Activated T-cell treated with anti-CD3 and anti-CD28 coated beads, Interleukin-2, amount 50 U/mL, for 72 hours (primary cell): ENCODE measurements around the gene PRM1. TPM values are rescaled to one million over a fixed set of nuclear protein-coding genes. Genes with fewer than 3 reads are reported as not detected.
A peak's percentile ranks its signal among the peaks of the same experiment; 100 is the strongest.

Source experiments
- ATAC-seq, 2 donors: fragments of 150-1000 bp; cut with Tn5 transposase; replicated peaks in 1 of 2; 2 replicates each; pipeline ENCODE4 v1.10.0; 2021; ENCODE audit warnings: moderate library complexity in 2 of 2, mild to moderate bottlenecking in 1 of 2
- DNase-seq, 2 donors: peaks; one replicate each; pipeline ENCODE4 v3.0.0; 2021 to 2022; ENCODE audit warnings: mixed read lengths in 1 of 2
- H3K27ac Mint-ChIP-seq: one replicate; pipeline ENCODE4 v1.8.0; 2022; ENCODE audit warnings: mild to moderate bottlenecking, moderate library complexity, mixed read lengths
- H3K27me3 Mint-ChIP-seq: one replicate; pipeline ENCODE4 v1.8.0; 2022; ENCODE audit warnings: low read depth, mixed read lengths
- H3K36me3 Mint-ChIP-seq, 2 donors: one replicate each; pipeline ENCODE4 v1.8.0; 2022; ENCODE audit warnings: mixed read lengths in 2 of 2, mild to moderate bottlenecking in 1 of 2; ENCODE audit not compliant: insufficient read depth in 2 of 2
- H3K4me1 Mint-ChIP-seq: one replicate; pipeline ENCODE4 v1.8.0; 2022; ENCODE audit warnings: low read depth, mixed read lengths
- H3K4me3 Mint-ChIP-seq, 2 donors: one replicate each; pipeline ENCODE4 v1.8.0; 2022; ENCODE audit warnings: mild to moderate bottlenecking in 2 of 2, mixed read lengths in 2 of 2, moderate library complexity in 2 of 2
- H3K9me3 Mint-ChIP-seq, 2 donors: one replicate each; pipeline ENCODE4 v1.8.0; 2022; ENCODE audit warnings: mixed read lengths in 2 of 2
- total RNA-seq, 2 donors: library from RNA; stranded (reverse); gene quantifications; one replicate each; pipeline ENCODE4 v1.2.3, GENCODE V29; 2022

Gene PRM1
- total RNA-seq, 2 donors from 2014 or later = not detected

GRCh38 chr16:11265124-11265523 lies 16.0 kb downstream of the PRM1 start:
- H3K4me1 Mint-ChIP-seq = peaks cover 43% of the 10 kb centered on the region
- H3K27me3 Mint-ChIP-seq = peaks cover 4% of the 10 kb centered on the region
- ATAC-seq = no peak

GRCh38 chr16:11264155-11264832 lies 16.8 kb downstream of the PRM1 start:
- no peaks in the 10 kb centered on the region for H3K36me3 Mint-ChIP-seq
- H3K27me3 Mint-ChIP-seq = peaks cover 5% of the 10 kb centered on the region
- DNase-seq (no peak), ATAC-seq (peak; percentile 4 to 22)
- H3K27ac Mint-ChIP-seq = peak overlapping the region; percentile 34
- H3K4me3 Mint-ChIP-seq = peak overlapping the region; percentile 59 to 67
- peaks cover 51% of the 10 kb centered on the region for H3K4me1 Mint-ChIP-seq
- H3K9me3 Mint-ChIP-seq = no peaks in the 10 kb centered on the region

More at GRCh38 chr16:11265124-11265523, 16.0 kb downstream of the PRM1 start:
- no peak overlapping the region for H3K27ac Mint-ChIP-seq
- no peak overlapping the region for H3K4me3 Mint-ChIP-seq
- no peak for DNase-seq
- H3K9me3 Mint-ChIP-seq = no peaks in the 10 kb centered on the region
- no peaks in the 10 kb centered on the region for H3K36me3 Mint-ChIP-seq

GRCh38 chr16:11263737-11264136 lies 17.4 kb downstream of the PRM1 start:
- peak; percentile 89 to 90 for ATAC-seq
- peaks cover 5% of the 10 kb centered on the region for H3K27me3 Mint-ChIP-seq
- no peaks in the 10 kb centered on the region for H3K9me3 Mint-ChIP-seq
- H3K36me3 Mint-ChIP-seq = no peaks in the 10 kb centered on the region
- peak overlapping the region; percentile 59 to 67 for H3K4me3 Mint-ChIP-seq
- peaks cover 57% of the 10 kb centered on the region for H3K4me1 Mint-ChIP-seq
- peak overlapping the region; percentile 34 for H3K27ac Mint-ChIP-seq
- DNase-seq = peak; percentile 73 to 81

GRCh38 chr16:11262915-11263314 lies 18.2 kb downstream of the PRM1 start:
- Mint-ChIP-seq H3K9me3 (no peaks in the 10 kb centered on the region), H3K27ac (peak overlapping the region; percentile 13), H3K4me1 (peaks cover 65% of the 10 kb centered on the region), H3K36me3 (no peaks in the 10 kb centered on the region), H3K4me3 (no peak overlapping the region), H3K27me3 (peaks cover 5% of the 10 kb centered on the region)
- ATAC-seq (no peak), DNase-seq (no peak)

DNA sequence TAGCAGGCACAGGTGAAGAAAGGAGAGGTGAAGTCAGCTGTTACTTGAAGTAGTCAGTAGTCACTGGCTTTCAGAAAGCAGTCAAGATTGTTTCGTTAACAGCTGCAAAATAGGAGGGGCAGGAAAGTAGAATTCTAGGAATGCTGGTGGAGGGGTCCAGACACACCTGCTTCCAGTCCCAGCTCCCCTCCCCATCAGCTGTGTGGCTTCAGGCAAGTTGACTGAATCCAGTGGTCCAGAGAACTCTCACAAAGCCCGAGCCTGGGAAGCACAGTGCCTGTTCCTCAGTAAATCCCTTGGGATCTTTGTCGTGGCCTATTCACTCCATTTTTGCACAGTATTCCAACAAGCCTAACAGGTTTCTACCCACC lies 20.5 kb downstream of the PRM1 start:
- Mint-ChIP-seq H3K9me3 (no peaks in the 10 kb centered on the region), H3K36me3 (peaks cover 3 to 4% of the 10 kb centered on the region in 2 donors), H3K27ac (no peak overlapping the region), H3K27me3 (peaks cover 5% of the 10 kb centered on the region), H3K4me3 (no peak overlapping the region), H3K4me1 (peaks cover 77% of the 10 kb centered on the region)
- ATAC-seq (no peak), DNase-seq (no peak)

GRCh38 chr16:11259655-11260595 lies 21.2 kb downstream of the PRM1 start:
- ATAC-seq = no peak
- no peak overlapping the region for H3K27ac Mint-ChIP-seq
- peaks cover 76% of the 10 kb centered on the region for H3K4me1 Mint-ChIP-seq
- H3K4me3 Mint-ChIP-seq = no peak overlapping the region
- DNase-seq = no peak
- H3K27me3 Mint-ChIP-seq = peaks cover 5% of the 10 kb centered on the region
- peaks cover 4 to 5% of the 10 kb centered on the region in 2 donors for H3K36me3 Mint-ChIP-seq
- H3K9me3 Mint-ChIP-seq = no peaks in the 10 kb centered on the region

DNA sequence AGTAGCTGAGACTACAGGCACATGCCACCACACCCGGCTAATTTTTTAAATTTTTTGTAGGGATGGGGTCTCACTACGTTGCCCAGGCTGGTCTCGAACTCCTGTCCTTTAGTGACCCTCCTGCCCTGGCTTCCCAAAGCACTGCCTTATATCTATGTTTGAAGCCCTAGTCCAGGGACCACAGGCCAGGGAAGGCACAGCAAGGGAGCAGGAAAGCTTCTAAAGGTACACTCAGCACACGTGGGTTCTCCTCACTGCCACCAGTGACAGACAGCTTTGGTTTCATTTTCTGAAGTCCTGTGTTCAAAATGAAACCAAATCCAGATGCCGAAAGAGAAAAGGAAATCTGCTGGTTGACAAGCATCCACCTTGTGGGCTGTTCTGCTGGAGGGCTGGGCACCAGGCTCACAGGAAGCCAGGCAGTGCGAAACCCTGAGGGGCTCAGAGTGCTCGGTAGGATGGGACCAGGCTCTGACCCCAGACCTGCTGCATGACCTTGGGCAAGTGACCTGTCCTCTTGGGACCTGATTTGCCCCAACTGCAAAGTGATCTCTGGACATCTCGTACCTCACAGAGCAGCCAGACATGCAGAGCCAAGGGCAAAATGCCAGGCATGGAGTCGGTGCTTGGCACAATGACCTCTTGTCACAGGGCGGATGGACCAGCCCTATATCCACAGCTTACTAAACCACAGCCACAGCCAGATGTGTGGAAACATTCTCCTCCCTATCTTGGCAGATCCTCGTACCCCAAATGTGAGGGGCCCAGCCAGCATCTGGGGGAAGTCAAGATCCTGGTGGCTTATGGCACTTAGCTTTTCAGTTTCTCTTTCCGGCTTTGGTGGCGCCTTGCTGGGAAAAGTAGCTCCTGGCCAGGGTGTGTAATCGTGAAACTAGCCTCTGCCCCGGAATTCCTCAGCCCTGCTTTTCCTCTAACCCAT lies 22.3 kb downstream of the PRM1 start:
- DNase-seq = peak; percentile 40 to 43
- peak; percentile 4 to 11 for ATAC-seq
- Mint-ChIP-seq H3K4me1 (peaks cover 65% of the 10 kb centered on the region), H3K27me3 (peaks cover 5% of the 10 kb centered on the region), H3K4me3 (peak overlapping the region; percentile 57 to 70), H3K27ac (peak overlapping the region; percentile 14), H3K36me3 (peaks cover 8 to 12% of the 10 kb centered on the region in 2 donors), H3K9me3 (no peaks in the 10 kb centered on the region)

GRCh38 chr16:11257131-11257938 lies 23.8 kb downstream of the PRM1 start:
- peak overlapping the region; percentile 97 to 98 for H3K4me3 Mint-ChIP-seq
- ATAC-seq (peak in 1 of 2 donors; percentile 12), DNase-seq (peak; percentile 74 to 75)
- peaks cover 63% of the 10 kb centered on the region for H3K4me1 Mint-ChIP-seq
- H3K27me3 Mint-ChIP-seq = peaks cover 5% of the 10 kb centered on the region
- peaks cover 17 to 25% of the 10 kb centered on the region in 2 donors for H3K36me3 Mint-ChIP-seq
- peak overlapping the region; percentile 91 for H3K27ac Mint-ChIP-seq
- H3K9me3 Mint-ChIP-seq = no peaks in the 10 kb centered on the region

DNA sequence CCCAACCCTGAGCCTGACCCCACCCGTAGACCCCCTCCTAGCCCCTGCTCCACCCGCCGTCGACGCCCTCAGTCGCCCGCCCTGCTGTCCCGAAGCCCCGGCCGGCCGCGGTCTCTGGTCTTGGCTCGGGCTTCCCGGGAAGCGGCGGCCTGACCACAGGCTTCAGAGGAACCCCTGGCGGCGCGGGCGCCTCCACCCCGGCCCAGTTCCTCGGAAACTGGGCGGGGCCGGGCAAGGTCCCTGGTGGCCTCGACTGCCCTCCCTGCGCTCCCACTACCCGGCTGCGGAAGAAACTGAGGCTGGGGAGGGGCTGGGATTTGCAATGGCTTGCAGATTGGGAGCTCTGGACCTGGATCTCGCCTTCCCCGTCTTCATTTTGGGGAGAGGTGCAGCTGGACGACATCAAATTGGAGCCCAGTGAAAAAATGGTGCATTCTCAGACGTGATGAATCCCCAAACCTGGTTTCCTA lies 24.4 kb downstream of the PRM1 start:
- Mint-ChIP-seq H3K36me3 (peaks cover 20 to 28% of the 10 kb centered on the region in 2 donors), H3K4me1 (peaks cover 63% of the 10 kb centered on the region), H3K4me3 (peak overlapping the region; percentile 97 to 98), H3K27ac (peak overlapping the region; percentile 98), H3K27me3 (peaks cover 5% of the 10 kb centered on the region), H3K9me3 (no peaks in the 10 kb centered on the region)
- ATAC-seq = no peak
- DNase-seq = peak; percentile 64 to 66

- DNase-seq (peak; percentile 90 to 95), ATAC-seq (peak; percentile 47 to 49)
- Mint-ChIP-seq H3K4me3 (peak within 1 kb of the TSS; percentile 97 to 99), H3K9me3 (no peaks in the 10 kb centered on the region), H3K27ac (peak within 1 kb of the TSS; percentile 98), H3K4me1 (peaks cover 66% of the 10 kb centered on the region), H3K36me3 (peaks cover 20 to 28% of the 10 kb centered on the region in 2 donors), H3K27me3 (peaks cover 5% of the 10 kb centered on the region)
Measured at GRCh38 chr16:11255737-11256660, 25.1 kb downstream of the PRM1 start, which contains the start of gene SOCS1. SOCS1 (minus strand) TSS chr16:11256204; CDS start chr16:11255478, 726 bp downstream.
